ENCODE measurements around the gene SLC35F3.

Gene SLC35F3

DNA sequence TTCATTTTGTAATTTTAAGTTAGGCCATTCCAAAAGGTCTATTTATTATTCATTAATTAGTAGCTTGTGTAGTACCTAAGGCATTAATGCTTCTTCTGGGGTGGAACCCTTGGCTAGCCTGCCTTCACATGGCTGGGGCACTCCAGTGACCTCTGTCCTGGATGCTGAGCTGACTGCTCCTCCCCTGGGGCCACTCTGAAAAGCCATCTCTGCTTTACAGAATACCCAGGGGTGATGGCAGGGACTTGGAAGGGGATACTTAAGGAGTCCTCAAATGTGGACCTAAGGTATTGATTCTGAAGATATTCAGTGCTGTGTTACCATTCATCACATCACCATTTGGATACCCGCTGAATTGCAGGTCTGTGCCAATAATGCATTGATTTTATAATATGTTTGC is 281.0 kb downstream of the SLC35F3 start:
- Histone ChIP-seq H2AFZ (ENCODE audit: low read depth, low read length, severe bottlenecking) (no peak overlapping the region), H3K4me2 (ENCODE audit: low read depth, low read length, poor library complexity, severe bottlenecking) (no peak overlapping the region), H3K9ac (ENCODE audit: low read length) (no peak overlapping the region), H3K36me3 (ENCODE audit: low read length) (no peaks in the 10 kb centered on the region), H4K20me1 (ENCODE audit: low read depth, low read length) (no peaks in the 10 kb centered on the region), H3K9me2 (replicated peaks; ENCODE audit: insufficient read depth, low read length) (no peaks in the 10 kb centered on the region), H3K9me3 (ENCODE audit: insufficient read depth, low read length) (no peaks in the 10 kb centered on the region), H3K27me3 (ENCODE audit: low read length) (no peaks in the 10 kb centered on the region), H3K79me2 (ENCODE audit: insufficient read depth, low read length) (no peaks in the 10 kb centered on the region), H3K27ac (ENCODE audit: low read depth, low read length) (no peak overlapping the region), H3F3A (ENCODE audit: insufficient read depth) (no peaks in the 10 kb centered on the region), H3K4me3 (ENCODE audit: insufficient read depth, low read length, poor library complexity, severe bottlenecking) (no peak overlapping the region)
- TF ChIP-seq, protein P1, sequence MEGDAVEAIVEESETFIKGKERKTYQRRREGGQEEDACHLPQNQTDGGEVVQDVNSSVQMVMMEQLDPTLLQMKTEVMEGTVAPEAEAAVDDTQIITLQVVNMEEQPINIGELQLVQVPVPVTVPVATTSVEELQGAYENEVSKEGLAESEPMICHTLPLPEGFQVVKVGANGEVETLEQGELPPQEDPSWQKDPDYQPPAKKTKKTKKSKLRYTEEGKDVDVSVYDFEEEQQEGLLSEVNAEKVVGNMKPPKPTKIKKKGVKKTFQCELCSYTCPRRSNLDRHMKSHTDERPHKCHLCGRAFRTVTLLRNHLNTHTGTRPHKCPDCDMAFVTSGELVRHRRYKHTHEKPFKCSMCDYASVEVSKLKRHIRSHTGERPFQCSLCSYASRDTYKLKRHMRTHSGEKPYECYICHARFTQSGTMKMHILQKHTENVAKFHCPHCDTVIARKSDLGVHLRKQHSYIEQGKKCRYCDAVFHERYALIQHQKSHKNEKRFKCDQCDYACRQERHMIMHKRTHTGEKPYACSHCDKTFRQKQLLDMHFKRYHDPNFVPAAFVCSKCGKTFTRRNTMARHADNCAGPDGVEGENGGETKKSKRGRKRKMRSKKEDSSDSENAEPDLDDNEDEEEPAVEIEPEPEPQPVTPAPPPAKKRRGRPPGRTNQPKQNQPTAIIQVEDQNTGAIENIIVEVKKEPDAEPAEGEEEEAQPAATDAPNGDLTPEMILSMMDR (IDR thresholded peaks at IDR 0.05; ENCODE audit: insufficient read depth, low read length, poor library complexity, severe bottlenecking) = no peak
- no peak for TF ChIP-seq EZH2phosphoT487 (conservative IDR thresholded peaks at IDR 0.05; ENCODE audit: low read length)

DNA sequence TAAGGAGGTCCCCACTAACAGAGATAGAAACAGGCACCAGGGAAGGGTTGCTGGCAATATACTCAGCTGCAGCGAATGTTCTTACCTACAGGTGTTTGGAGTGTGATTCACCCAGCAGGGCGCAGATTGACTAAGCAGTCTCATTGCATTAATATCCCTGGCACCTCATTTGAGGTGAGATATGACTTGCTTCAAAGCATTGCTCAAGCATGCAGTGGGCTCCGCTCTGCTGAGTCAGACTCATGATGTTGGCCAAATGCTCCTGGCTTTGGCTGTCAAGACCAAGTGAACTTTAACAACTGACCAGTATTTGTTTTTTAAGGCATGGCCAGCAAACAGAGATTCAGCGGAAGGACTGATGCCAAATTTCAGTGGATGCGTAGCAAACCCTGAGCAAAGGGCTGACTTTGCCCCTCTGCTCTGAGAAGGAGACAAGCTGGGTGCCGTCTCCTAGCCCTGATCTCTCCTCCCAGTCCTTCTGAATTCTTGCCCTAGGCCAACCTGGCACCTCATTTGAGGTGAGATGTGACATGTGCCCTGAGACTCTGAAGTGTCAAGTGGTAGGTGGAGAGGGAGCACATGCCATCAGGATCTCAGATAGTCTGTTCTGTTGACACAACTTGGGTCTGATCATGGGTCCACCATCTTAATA is 281.7 kb downstream of the SLC35F3 start:
- H3F3A ChIP-seq (ENCODE audit: insufficient read depth) = no peaks in the 10 kb centered on the region
- no peaks in the 10 kb centered on the region for H3K9me3 ChIP-seq (ENCODE audit: insufficient read depth, low read length)
- no peaks in the 10 kb centered on the region for H3K27me3 ChIP-seq (ENCODE audit: low read length)
- no peaks in the 10 kb centered on the region for H4K20me1 ChIP-seq (ENCODE audit: low read depth, low read length)
- H3K36me3 ChIP-seq (ENCODE audit: low read length) = no peaks in the 10 kb centered on the region
- no peak overlapping the region for H3K9ac ChIP-seq (ENCODE audit: low read length)
- TF ChIP-seq, protein P1 (IDR thresholded peaks at IDR 0.05; ENCODE audit: insufficient read depth, low read length, poor library complexity, severe bottlenecking) = no peak
- no peak for TF ChIP-seq EZH2phosphoT487 (conservative IDR thresholded peaks at IDR 0.05; ENCODE audit: low read length)
- no peak overlapping the region for H3K4me3 ChIP-seq (ENCODE audit: insufficient read depth, low read length, poor library complexity, severe bottlenecking)
- H3K79me2 ChIP-seq (ENCODE audit: insufficient read depth, low read length) = no peaks in the 10 kb centered on the region
- H3K9me2 ChIP-seq (replicated peaks; ENCODE audit: insufficient read depth, low read length) = no peaks in the 10 kb centered on the region
- no peak overlapping the region for H3K4me2 ChIP-seq (ENCODE audit: low read depth, low read length, poor library complexity, severe bottlenecking)
- no peak overlapping the region for H3K27ac ChIP-seq (ENCODE audit: low read depth, low read length)
- H2AFZ ChIP-seq (ENCODE audit: low read depth, low read length, severe bottlenecking) = no peak overlapping the region

DNA sequence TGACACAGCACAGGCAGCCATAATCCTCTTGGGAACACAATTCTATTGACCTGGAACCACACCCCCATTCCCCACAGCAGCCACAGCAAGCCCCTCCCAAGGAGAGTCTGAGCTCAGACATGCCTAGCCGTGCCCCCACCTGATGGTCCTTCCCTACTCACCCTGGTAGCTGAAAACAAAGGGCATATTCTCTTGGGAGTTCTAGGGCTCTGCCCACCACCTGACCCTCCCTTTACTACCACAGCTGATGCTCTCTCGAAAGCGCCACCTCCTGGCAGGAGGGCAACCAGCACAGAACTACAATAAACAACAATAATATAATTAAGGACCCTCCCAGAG is 283.9 kb downstream of the SLC35F3 start:
- TF ChIP-seq, protein P1 (IDR thresholded peaks at IDR 0.05; ENCODE audit: insufficient read depth, low read length, poor library complexity, severe bottlenecking) = peak; percentile 29
- no peak for TF ChIP-seq EZH2phosphoT487 (conservative IDR thresholded peaks at IDR 0.05; ENCODE audit: low read length)
- Histone ChIP-seq H3K9me2 (replicated peaks; ENCODE audit: insufficient read depth, low read length) (no peaks in the 10 kb centered on the region), H4K20me1 (ENCODE audit: low read depth, low read length) (no peaks in the 10 kb centered on the region), H3K27ac (ENCODE audit: low read depth, low read length) (no peak overlapping the region), H3K79me2 (ENCODE audit: insufficient read depth, low read length) (no peaks in the 10 kb centered on the region), H3F3A (ENCODE audit: insufficient read depth) (no peaks in the 10 kb centered on the region), H3K4me2 (ENCODE audit: low read depth, low read length, poor library complexity, severe bottlenecking) (no peak overlapping the region), H3K36me3 (ENCODE audit: low read length) (no peaks in the 10 kb centered on the region), H3K9me3 (ENCODE audit: insufficient read depth, low read length) (no peaks in the 10 kb centered on the region), H3K27me3 (ENCODE audit: low read length) (no peaks in the 10 kb centered on the region), H3K4me3 (ENCODE audit: insufficient read depth, low read length, poor library complexity, severe bottlenecking) (no peak overlapping the region), H3K9ac (ENCODE audit: low read length) (no peak overlapping the region), H2AFZ (ENCODE audit: low read depth, low read length, severe bottlenecking) (no peak overlapping the region)
